Liver (tissue), 3 donors: Measurements from ENCODE around the gene GLI3.

Experiments used
- RAD21 ChIP-seq, 2 donors: IDR thresholded peaks; 2 replicates each; pipeline ENCODE4 v1.6.1; 2016; ENCODE audit warnings: antibody characterized with exemption in 2 of 2, mild to moderate bottlenecking in 2 of 2
- TAF1 ChIP-seq: conservative IDR thresholded peaks from 2 replicates; pipeline ENCODE4 v1.6.1; 2016; ENCODE audit warnings: antibody characterized with exemption, mild to moderate bottlenecking
- TF ChIP-seq, protein P1 (sequence below): fragments of 150-350 bp; IDR thresholded peaks from 2 replicates; pipeline ENCODE4 v1.5.1; 2017; ENCODE audit warnings: improper control_type of control experiment, low read depth, low read length; ENCODE audit not compliant: missing input control
- donor health status: healthy.
- donor health status: healthy.

DNA sequence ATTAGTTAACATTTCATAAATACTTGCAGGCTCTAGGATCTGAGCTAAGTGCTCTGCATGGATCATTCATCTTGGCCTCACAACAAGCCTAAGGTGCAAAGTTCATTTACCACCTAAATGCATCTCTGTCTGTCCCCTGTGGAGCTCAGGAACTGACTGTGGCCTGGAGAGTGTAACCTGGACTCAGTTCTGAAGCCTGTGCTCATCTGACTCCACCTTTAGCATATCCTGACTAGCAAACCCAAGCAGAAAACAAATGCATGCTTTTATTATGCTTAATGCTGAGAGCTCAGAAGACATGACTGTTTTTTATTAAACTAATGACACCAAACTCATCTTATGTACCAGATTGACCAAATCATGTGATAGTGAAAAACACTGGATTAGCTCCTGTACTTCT lies 288.5 kb downstream of the GLI3 start:
- TF ChIP-seq, protein P1, sequence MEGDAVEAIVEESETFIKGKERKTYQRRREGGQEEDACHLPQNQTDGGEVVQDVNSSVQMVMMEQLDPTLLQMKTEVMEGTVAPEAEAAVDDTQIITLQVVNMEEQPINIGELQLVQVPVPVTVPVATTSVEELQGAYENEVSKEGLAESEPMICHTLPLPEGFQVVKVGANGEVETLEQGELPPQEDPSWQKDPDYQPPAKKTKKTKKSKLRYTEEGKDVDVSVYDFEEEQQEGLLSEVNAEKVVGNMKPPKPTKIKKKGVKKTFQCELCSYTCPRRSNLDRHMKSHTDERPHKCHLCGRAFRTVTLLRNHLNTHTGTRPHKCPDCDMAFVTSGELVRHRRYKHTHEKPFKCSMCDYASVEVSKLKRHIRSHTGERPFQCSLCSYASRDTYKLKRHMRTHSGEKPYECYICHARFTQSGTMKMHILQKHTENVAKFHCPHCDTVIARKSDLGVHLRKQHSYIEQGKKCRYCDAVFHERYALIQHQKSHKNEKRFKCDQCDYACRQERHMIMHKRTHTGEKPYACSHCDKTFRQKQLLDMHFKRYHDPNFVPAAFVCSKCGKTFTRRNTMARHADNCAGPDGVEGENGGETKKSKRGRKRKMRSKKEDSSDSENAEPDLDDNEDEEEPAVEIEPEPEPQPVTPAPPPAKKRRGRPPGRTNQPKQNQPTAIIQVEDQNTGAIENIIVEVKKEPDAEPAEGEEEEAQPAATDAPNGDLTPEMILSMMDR: no peak
- no peak for TF ChIP-seq RAD21 (IDR thresholded peaks at IDR 0.05)
- no peak for TF ChIP-seq TAF1
